Nephron progenitor cell (in vitro differentiated cells): ENCODE data around the gene TRAPPC3L.
"Not testable (repeated sequence)": the region's sequence is repeated elsewhere in the genome, so short reads cannot be mapped to it uniquely, and the experiment has no call there.

Source experiments
- DNase-seq: peaks from one replicate; pipeline ENCODE4 v3.0.0; 2021
- H3K27ac Mint-ChIP-seq: 2 replicates; pipeline ENCODE4 v1.8.0; 2021; ENCODE audit warnings: mild to moderate bottlenecking, moderate library complexity, mixed read lengths
- H3K27me3 Mint-ChIP-seq: 2 replicates; pipeline ENCODE4 v1.8.0; 2021; ENCODE audit warnings: mild to moderate bottlenecking, low read depth, mixed read lengths; ENCODE audit not compliant: poor library complexity
- H3K36me3 Mint-ChIP-seq: 2 replicates; pipeline ENCODE4 v1.8.0; 2021; ENCODE audit warnings: low read depth, mixed read lengths
- H3K4me1 Mint-ChIP-seq: 2 replicates; pipeline ENCODE4 v1.8.0; 2021; ENCODE audit warnings: mixed read lengths
- H3K4me3 Mint-ChIP-seq: 2 replicates; pipeline ENCODE4 v1.8.0; 2021; ENCODE audit warnings: mild to moderate bottlenecking, moderate library complexity, mixed read lengths
- H3K9me3 Mint-ChIP-seq: 2 replicates; pipeline ENCODE4 v1.8.0; 2021; ENCODE audit warnings: mild to moderate bottlenecking, moderate library complexity, mixed read lengths
- CTCF ChIP-seq: fragments of 200-600 bp; sonication (generic); IDR thresholded peaks from 2 replicates; pipeline ENCODE4 v1.5.0; 2021; ENCODE audit warnings: antibody characterized with exemption

TRAPPC3L gene

DNA sequence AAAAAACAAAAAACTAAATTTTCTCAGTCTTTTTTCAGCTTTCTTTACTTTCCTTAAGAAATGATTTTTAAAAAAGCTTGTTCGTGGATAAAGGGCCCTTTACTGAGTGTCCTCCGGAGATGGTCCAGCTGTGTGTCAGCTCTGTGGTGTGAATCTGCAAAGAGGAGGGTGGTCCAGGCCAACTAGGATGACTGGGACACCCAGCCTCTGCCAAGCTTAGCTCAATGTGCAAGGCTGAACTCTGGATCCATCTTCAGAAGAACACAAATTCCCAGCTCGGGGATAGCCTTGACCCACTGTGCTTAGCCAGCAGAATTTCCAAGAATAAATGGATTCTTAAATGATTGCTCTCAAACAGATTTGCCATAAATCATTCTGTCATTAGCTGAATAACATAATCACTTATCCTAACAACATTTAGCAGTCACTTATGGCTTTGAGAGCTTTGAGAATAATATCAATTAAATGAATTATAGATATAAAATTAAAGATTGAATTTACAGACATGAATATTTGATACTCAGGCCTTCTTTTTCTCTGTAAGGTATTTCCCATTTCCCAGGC, 48.3 kb downstream of the TRAPPC3L start:
- no peak for TF ChIP-seq CTCF
- no peak overlapping the region for H3K27ac Mint-ChIP-seq
- H3K9me3 Mint-ChIP-seq, result peaks cover 11% of the 10 kb centered on the region
- no peaks in the 10 kb centered on the region for H3K36me3 Mint-ChIP-seq
- H3K27me3 Mint-ChIP-seq, result no peaks in the 10 kb centered on the region
- peaks cover 4% of the 10 kb centered on the region for H3K4me1 Mint-ChIP-seq
- no peak for DNase-seq
- H3K4me3 Mint-ChIP-seq, result no peak overlapping the region

DNA sequence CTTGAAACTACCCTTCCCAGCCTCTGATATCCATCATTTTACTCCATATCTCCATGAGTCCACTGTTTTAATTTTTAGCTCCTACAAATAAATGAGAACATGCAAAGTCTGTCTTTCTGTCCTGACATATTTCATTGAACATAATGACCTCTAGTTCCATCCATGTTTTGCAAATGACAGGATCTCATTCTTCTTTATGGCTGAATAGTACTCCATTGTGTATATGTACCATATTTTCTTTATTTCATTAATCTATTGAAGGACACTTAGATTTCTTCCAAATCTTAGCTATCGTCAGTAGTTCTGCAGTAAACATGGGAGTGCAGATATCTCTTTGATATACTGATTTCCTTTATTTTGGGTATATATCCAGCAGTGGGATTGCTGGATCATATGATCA, 50.3 kb downstream of the TRAPPC3L start:
- DNase-seq, H3K4me1 Mint-ChIP-seq, H3K4me3 Mint-ChIP-seq, H3K27me3 Mint-ChIP-seq, H3K9me3 Mint-ChIP-seq, H3K36me3 Mint-ChIP-seq, H3K27ac Mint-ChIP-seq: not testable (repeated sequence)

DNA sequence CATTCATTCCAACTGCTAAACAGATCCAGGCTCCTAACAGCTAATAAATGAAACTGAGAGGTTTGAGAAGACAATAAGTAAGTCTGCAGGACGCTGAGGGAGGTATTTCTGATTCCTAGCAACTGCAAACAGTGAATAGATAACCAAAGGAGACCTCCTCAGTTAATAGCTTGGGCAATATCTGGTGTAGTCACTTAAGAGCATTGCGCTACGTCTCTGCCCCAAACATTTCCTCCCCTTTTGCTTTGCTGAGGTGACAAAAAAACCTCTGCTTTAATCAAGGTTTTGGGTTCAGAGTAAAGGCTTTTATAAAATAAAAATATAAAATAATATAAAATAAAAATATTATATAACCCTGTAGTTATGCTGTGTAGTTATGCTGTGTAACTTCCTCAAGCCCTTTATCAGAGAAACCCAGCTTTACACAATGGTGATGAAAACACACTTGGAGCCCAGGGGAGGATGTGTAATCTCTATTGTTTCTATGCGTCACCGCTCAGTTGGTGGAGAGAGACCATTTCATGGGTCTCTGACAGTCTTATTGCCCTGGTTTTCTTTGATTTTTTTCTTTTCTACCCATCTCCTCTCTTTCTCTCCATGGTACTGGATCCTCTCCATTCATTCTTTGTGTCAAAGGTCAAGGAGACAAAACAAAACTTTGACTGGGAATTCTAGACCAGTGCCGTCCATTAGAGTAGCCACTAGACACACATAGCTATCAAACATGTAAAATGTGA, 53.0 kb downstream of the TRAPPC3L start:
- Mint-ChIP-seq H3K4me3 (no peak overlapping the region), H3K27ac (no peak overlapping the region), H3K4me1 (no peaks in the 10 kb centered on the region), H3K27me3 (peaks cover 3% of the 10 kb centered on the region), H3K36me3 (no peaks in the 10 kb centered on the region), H3K9me3 (peaks cover 27% of the 10 kb centered on the region)
- DNase-seq, result no peak
- no peak for TF ChIP-seq CTCF

GRCh38 chr6:116491610-116492330, 53.7 kb downstream of the TRAPPC3L start:
- H3K27me3 Mint-ChIP-seq, result peaks cover 3% of the 10 kb centered on the region
- TF ChIP-seq CTCF, result no peak
- peaks cover 27% of the 10 kb centered on the region for H3K9me3 Mint-ChIP-seq
- H3K27ac Mint-ChIP-seq, result no peak overlapping the region
- H3K36me3 Mint-ChIP-seq, result no peaks in the 10 kb centered on the region
- H3K4me1 Mint-ChIP-seq, result no peaks in the 10 kb centered on the region
- H3K4me3 Mint-ChIP-seq, result no peak overlapping the region
- no peak for DNase-seq

- Mint-ChIP-seq H3K4me3 (no peak overlapping the region), H3K9me3 (peaks cover 23% of the 10 kb centered on the region), H3K4me1 (peaks cover 5% of the 10 kb centered on the region), H3K27ac (no peak overlapping the region), H3K36me3 (no peaks in the 10 kb centered on the region), H3K27me3 (peaks cover 7% of the 10 kb centered on the region)
- no peak for TF ChIP-seq CTCF
- DNase-seq, result no peak
Measured at GRCh38 chr6:116485559-116486184, 59.8 kb downstream of the TRAPPC3L start.

- peaks cover 5% of the 10 kb centered on the region for H3K4me1 Mint-ChIP-seq
- no peak overlapping the region for H3K27ac Mint-ChIP-seq
- H3K27me3 Mint-ChIP-seq, result peaks cover 7% of the 10 kb centered on the region
- H3K36me3 Mint-ChIP-seq, result no peaks in the 10 kb centered on the region
- no peak overlapping the region for H3K4me3 Mint-ChIP-seq
- peaks cover 9% of the 10 kb centered on the region for H3K9me3 Mint-ChIP-seq
- no peak for TF ChIP-seq CTCF
- no peak for DNase-seq
Measured at GRCh38 chr6:116483616-116484015, 61.9 kb downstream of the TRAPPC3L start.
